ENCODE measurements around the gene ODC1. TPM values are rescaled to one million over a fixed set of nuclear protein-coding genes. Genes with fewer than 3 reads are reported as not detected.

ODC1 gene
- total RNA-seq, 2 donors from 2014 or later, result 31.9 to 59.7 TPM

- DNase-seq (no peak), ATAC-seq (no peak)
- TF ChIP-seq, protein P1, sequence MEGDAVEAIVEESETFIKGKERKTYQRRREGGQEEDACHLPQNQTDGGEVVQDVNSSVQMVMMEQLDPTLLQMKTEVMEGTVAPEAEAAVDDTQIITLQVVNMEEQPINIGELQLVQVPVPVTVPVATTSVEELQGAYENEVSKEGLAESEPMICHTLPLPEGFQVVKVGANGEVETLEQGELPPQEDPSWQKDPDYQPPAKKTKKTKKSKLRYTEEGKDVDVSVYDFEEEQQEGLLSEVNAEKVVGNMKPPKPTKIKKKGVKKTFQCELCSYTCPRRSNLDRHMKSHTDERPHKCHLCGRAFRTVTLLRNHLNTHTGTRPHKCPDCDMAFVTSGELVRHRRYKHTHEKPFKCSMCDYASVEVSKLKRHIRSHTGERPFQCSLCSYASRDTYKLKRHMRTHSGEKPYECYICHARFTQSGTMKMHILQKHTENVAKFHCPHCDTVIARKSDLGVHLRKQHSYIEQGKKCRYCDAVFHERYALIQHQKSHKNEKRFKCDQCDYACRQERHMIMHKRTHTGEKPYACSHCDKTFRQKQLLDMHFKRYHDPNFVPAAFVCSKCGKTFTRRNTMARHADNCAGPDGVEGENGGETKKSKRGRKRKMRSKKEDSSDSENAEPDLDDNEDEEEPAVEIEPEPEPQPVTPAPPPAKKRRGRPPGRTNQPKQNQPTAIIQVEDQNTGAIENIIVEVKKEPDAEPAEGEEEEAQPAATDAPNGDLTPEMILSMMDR (IDR thresholded peaks at IDR 0.05), result no peak
- no peak for TF ChIP-seq POLR2A (IDR thresholded peaks at IDR 0.05)
- intact Hi-C loops (cut with DNase I), result no loop called here
- 65 to 84% methylated on average over 5 to 13 of the region's 13 CpGs for WGBS, 2 donors
- Histone ChIP-seq H3K9me3 (no peaks in the 10 kb centered on the region), H3K4me1 (peaks cover 4% of the 10 kb centered on the region), H3K4me3 (no peak overlapping the region), H3K36me3 (replicated peaks in 1 of 2; ENCODE audit: insufficient read depth in 1 of 2, low read depth in 2 of 2) (no peaks in the 10 kb centered on the region), H3K27ac (no peak overlapping the region), H3K27me3 (no peaks in the 10 kb centered on the region)
Observed at GRCh38 chr2:10494351-10495066, 46.4 kb upstream of the ODC1 start.

DNA sequence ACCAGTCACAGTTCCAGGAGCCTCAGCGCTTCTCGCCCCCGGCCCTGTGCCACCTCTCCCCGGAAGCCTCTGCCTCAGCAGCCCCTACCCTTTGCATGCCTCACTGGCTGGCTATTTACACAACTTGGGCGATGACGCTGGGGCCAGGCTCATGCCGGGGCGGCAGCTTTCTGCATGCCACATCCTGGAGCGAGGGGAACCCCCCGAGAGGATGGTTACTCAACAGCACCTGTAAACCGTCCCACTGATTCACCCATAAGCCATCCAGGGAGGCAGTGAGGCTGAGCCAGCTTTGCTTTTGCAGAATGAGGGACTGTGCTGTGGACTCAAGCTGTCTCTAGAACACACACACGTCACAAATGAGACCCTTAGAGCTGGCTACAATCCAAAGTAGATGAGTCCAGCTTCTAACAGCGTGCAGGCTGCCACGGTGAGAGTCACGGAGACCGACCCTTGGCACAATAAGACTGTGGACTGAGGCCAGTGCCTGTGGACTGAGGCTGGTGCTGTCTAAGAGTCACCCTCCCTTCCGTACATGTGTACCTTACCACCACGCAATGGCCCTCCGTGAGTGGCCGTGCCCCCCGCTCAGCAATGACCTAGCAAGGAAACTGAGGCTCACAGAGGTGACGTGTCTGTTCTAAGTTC is 45.6 kb upstream of the ODC1 start:
- H3K4me1 ChIP-seq, result peaks cover 4% of the 10 kb centered on the region
- TF ChIP-seq POLR2A (IDR thresholded peaks at IDR 0.05), result no peak
- TF ChIP-seq, protein P1 (IDR thresholded peaks at IDR 0.05), result no peak
- WGBS, 2 donors, result 42 to 67% methylated on average over 7 to 22 of the region's 22 CpGs
- intact Hi-C loops (cut with DNase I), result no loop called here
- H3K27me3 ChIP-seq, result no peaks in the 10 kb centered on the region
- no peak overlapping the region for H3K4me3 ChIP-seq
- DNase-seq (peak in 3 of 4 donors; percentile 19 to 49 (median 31)), ATAC-seq (no peak)
- no peak overlapping the region for H3K27ac ChIP-seq
- H3K9me3 ChIP-seq, result no peaks in the 10 kb centered on the region
- H3K36me3 ChIP-seq (replicated peaks in 1 of 2; ENCODE audit: insufficient read depth in 1 of 2, low read depth in 2 of 2), result no peaks in the 10 kb centered on the region

DNA sequence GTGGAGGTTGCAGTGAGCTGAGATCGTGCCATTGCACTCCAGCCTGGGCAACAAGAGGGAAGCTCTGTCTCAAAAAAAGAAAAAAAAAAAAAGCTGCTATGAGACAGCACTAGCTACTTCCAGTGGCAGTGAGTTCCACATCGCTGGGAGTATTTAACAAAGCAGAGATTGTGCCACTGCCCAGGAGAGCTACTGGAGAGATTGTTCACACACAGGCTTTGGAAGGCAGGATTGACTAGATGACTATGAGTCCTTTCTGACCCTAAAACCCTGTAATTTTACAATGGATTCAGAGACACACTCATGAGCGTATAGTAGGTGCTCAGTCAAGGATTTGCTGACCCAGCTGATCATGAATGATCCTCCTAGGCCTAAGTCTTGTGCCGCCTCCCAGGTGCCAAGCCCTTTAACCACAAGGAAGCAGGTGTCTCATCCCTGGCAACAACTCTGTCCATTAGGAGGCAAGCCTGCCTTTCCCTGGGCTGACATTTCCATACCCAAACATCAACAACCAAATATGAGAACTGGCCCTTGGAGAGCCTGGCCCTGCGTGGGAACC is 45.0 kb upstream of the ODC1 start:
- DNase-seq (no peak), ATAC-seq (no peak)
- Histone ChIP-seq H3K27ac (no peak overlapping the region), H3K9me3 (no peaks in the 10 kb centered on the region), H3K4me1 (peaks cover 4% of the 10 kb centered on the region), H3K27me3 (no peaks in the 10 kb centered on the region), H3K36me3 (replicated peaks in 1 of 2; ENCODE audit: insufficient read depth in 1 of 2, low read depth in 2 of 2) (no peaks in the 10 kb centered on the region), H3K4me3 (no peak overlapping the region)
- TF ChIP-seq, protein P1 (IDR thresholded peaks at IDR 0.05), result no peak
- TF ChIP-seq POLR2A (IDR thresholded peaks at IDR 0.05), result no peak
- 90 to 91% methylated on average over 4 to 5 of the region's 5 CpGs for WGBS, 2 donors
- intact Hi-C loops (cut with DNase I), result no loop called here

- ATAC-seq (peak; percentile 77), DNase-seq (peak in 2 of 4 donors; percentile 40 to 55)
- no peak overlapping the region for H3K4me3 ChIP-seq
- TF ChIP-seq, protein P1 (IDR thresholded peaks at IDR 0.05), result no peak
- no peak for TF ChIP-seq POLR2A (IDR thresholded peaks at IDR 0.05)
- 42 to 62% methylated on average over 8 of the region's 8 CpGs for WGBS, 2 donors
- H3K27ac ChIP-seq, result peak overlapping the region in 1 of 4 donors; percentile 54
- no peaks in the 10 kb centered on the region for H3K36me3 ChIP-seq (replicated peaks in 1 of 2; ENCODE audit: insufficient read depth in 1 of 2, low read depth in 2 of 2)
- intact Hi-C loops (cut with DNase I), result no loop called here
- H3K9me3 ChIP-seq, result no peaks in the 10 kb centered on the region
- H3K4me1 ChIP-seq, result peaks cover 13% of the 10 kb centered on the region
- H3K27me3 ChIP-seq, result no peaks in the 10 kb centered on the region
Observed at GRCh38 chr2:10490806-10491291, 42.7 kb upstream of the ODC1 start.
